ENCODE data around the gene PAX1. TPM values are rescaled to one million over a fixed set of nuclear protein-coding genes. Genes with fewer than 3 reads are reported as not detected.

The PAX1 gene
- total and polyA plus RNA-seq, 9 of the 15 experiments (the other 6 are each of a cell fraction or from before 2014, with no cell fraction given): not detected

- Histone ChIP-seq H3K36me3 (ENCODE audit: control insufficient read depth, insufficient read depth, low read length) (no peaks in the 10 kb centered on the region), H3K4me3 (no peak overlapping the region), H3K27ac (ENCODE audit: extremely low read depth, low read depth, low read length) (no peak overlapping the region), H3K79me2 (ENCODE audit: control insufficient read depth, insufficient read depth, low read length) (no peaks in the 10 kb centered on the region), H2AFZ (ENCODE audit: low read depth, low read length) (no peak overlapping the region), H3K27me3 (ENCODE audit: control insufficient read depth in 2 of 2, insufficient read depth in 2 of 2, low read length in 2 of 2) (no peaks in the 10 kb centered on the region), H3K4me2 (ENCODE audit: insufficient read depth, low read length) (no peak overlapping the region), H4K20me1 (replicated peaks; ENCODE audit: control insufficient read depth, insufficient read depth, low read length) (no peaks in the 10 kb centered on the region), H3K4me1 (replicated peaks in 1 of 2; ENCODE audit: control insufficient read depth in 2 of 2, insufficient read depth in 2 of 2, low read length in 2 of 2) (no peaks in the 10 kb centered on the region; a peak in 2 of 5 replicates), H3K9ac (ENCODE audit: insufficient read depth in 1 of 2, low read depth in 2 of 2, low read length in 2 of 2) (no peak overlapping the region), H3K9me1 (ENCODE audit: control insufficient read depth, insufficient read depth, low read length) (no peaks in the 10 kb centered on the region), H3K9me3 (replicated peaks; ENCODE audit: control insufficient read depth, insufficient read depth, low read depth, low read length) (no peaks in the 10 kb centered on the region)
- ChIA-PET CTCF (ENCODE audit: low intra/inter-chr PET ratio) (no interaction called here), POLR2A (no interaction called here)
- 25% methylated on average over 2 of the region's 2 CpGs for WGBS (ENCODE audit: insufficient coverage, low coverage, missing lambda C conversion rate)
- in situ Hi-C loops (cut with MboI) (no loop called here), intact Hi-C loops (cut with micrococcal nuclease) (no loop called here)
- FAIRE-seq: no peak
- DNase-seq (ENCODE audit: extremely low read depth in 1 of 4, low spot score in 3 of 4): no peak
- BruUV-seq (replicated peaks): no TSS peak
- ATAC-seq: no peak
- TF ChIP-seq NCOR1 (IDR thresholded peaks at IDR 0.05) (no peak), NFRKB (IDR thresholded peaks at IDR 0.05; ENCODE audit: low read depth) (no peak), ZNF740 (CRISPR knock-in tag; IDR thresholded peaks at IDR 0.05) (no peak), ZNF740 (tag; IDR thresholded peaks at IDR 0.05) (no peak), NR3C1 (CRISPR knock-in tag; IDR thresholded peaks at IDR 0.05) (no peak), CC2D1A (IDR thresholded peaks at IDR 0.05) (no peak), NR0B1 (IDR thresholded peaks at IDR 0.05; ENCODE audit: partially characterized antibody) (no peak), HDAC2 (IDR thresholded peaks at IDR 0.05) (no peak), NR2C1 (IDR thresholded peaks at IDR 0.05) (no peak), NR2C1 (tag; IDR thresholded peaks at IDR 0.05) (no peak), ZFP1 (CRISPR knock-in tag; IDR thresholded peaks at IDR 0.05) (no peak), PURB (CRISPR knock-in tag; IDR thresholded peaks at IDR 0.05; ENCODE audit: low read depth) (no peak), SP1 (CRISPR knock-in tag; IDR thresholded peaks at IDR 0.05) (no peak), BRD9 (IDR thresholded peaks at IDR 0.05; ENCODE audit: low read depth, partially characterized antibody) (no peak), ZNF707 (CRISPR knock-in tag; conservative IDR thresholded peaks at IDR 0.05) (no peak), ZNF764 (CRISPR knock-in tag; IDR thresholded peaks at IDR 0.05; ENCODE audit: low read depth) (no peak), RBBP5 (IDR thresholded peaks at IDR 0.05; ENCODE audit: borderline replicate concordance, insufficient read depth, low read length, poor library complexity, severe bottlenecking) (no peak), MAFG (tag; conservative IDR thresholded peaks at IDR 0.05) (no peak), TFE3 (CRISPR knock-in tag; IDR thresholded peaks at IDR 0.05) (no peak), THRA (IDR thresholded peaks at IDR 0.05) (no peak), RBM25 (IDR thresholded peaks at IDR 0.05; ENCODE audit: low read depth, low read length, severe bottlenecking) (no peak)
These were observed 42.0 kb upstream of the PAX1 start for GRCh38 chr20:21663465-21663864.
